HCT116 (cell line): Measurements from ENCODE around the gene CPZ. TPM values are rescaled to one million over a fixed set of nuclear protein-coding genes. Genes with fewer than 3 reads are reported as not detected.

Experiments
- ELF1 ChIP-seq: IDR thresholded peaks from 2 replicates; pipeline ENCODE4 v1.6.1; 2012; ENCODE audit warnings: low read depth, borderline replicate concordance
- POLR2AphosphoS5 ChIP-seq: IDR thresholded peaks from 2 replicates; pipeline ENCODE4 v1.6.1; 2011; ENCODE audit warnings: mild to moderate bottlenecking, low read depth, low read length, moderate library complexity
- SIN3A ChIP-seq: IDR thresholded peaks from 2 replicates; pipeline ENCODE4 v1.6.1; 2012; ENCODE audit warnings: low read depth
- TCF7L2 ChIP-seq: IDR thresholded peaks from 2 replicates; pipeline ENCODE4 v1.7.0; 2011; ENCODE audit warnings: borderline replicate concordance, inconsistent platforms; ENCODE audit not compliant: insufficient read depth, insufficient read length; ENCODE audit errors: extremely low read depth
- YY1 ChIP-seq: IDR thresholded peaks from 2 replicates; pipeline ENCODE4 v1.6.1; 2011; ENCODE audit warnings: low read length, low read depth, moderate library complexity, mild to moderate bottlenecking; ENCODE audit not compliant: insufficient replicate concordance; ENCODE audit errors: extremely low read depth
- total RNA-seq: library from RNA; stranded (reverse); gene quantifications from one replicate; pipeline ENCODE4 v1.2.1, GENCODE V29; 2021; ENCODE audit not compliant: unreplicated experiment
- TF ChIP-seq, protein P1 (sequence below): IDR thresholded peaks from 2 replicates; pipeline ENCODE4 v1.6.1; 2011; ENCODE audit warnings: mild to moderate bottlenecking, low read length, moderate library complexity; ENCODE audit not compliant: insufficient replicate concordance; ENCODE audit errors: extremely low read depth
- TF ChIP-seq, protein P2 (sequence below): IDR thresholded peaks from 2 replicates; pipeline ENCODE4 v1.6.1; 2012; ENCODE audit warnings: low read depth

Gene CPZ
- total RNA-seq, 1 experiment from 2014 or later: not detected

DNA sequence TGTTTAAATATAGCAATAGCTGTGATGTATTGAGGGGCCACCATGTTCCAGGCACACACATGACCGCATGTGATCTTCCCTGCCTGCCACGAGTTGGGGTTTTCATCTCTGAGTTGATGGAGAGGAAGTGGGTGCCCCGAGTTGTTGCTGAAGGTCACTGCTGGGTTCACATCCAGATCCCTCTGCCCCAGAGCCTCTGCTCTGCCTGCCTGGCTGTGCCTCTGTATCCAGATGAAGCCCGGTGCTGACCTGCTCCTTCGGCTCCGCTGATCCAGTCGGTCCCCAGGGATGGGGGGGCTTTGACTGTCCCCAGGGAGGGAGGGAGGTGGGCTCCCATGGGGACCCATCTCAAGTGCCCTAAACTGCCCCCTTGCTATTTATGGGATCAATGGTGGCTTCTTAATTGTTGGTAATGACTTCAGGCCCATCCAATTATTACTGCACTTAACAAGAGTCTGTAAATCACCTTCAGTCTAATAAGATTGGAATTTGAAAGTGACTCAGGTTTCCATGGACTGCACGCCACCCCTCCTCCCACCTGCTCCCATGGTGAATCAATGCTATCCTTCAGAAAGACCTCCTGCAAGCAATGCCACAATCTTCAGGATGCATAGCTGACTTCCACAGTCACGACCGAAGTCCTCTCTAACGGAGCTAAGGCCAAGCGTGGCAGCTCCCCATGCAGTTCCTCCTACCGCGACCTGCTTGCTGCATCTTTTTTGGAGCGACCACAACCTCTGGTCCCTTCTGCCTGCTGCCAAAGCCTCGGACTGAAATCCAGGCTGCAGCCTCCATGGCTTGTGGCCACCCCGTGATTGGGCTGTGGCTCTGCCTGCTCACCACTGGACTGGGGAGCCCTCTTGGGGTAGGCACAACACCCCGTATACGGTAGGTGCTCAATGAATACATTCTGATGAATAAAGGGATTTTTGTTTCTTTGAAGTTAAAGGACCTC is 73.1 kb downstream of the CPZ start (continued):
- TF ChIP-seq, protein P1, sequence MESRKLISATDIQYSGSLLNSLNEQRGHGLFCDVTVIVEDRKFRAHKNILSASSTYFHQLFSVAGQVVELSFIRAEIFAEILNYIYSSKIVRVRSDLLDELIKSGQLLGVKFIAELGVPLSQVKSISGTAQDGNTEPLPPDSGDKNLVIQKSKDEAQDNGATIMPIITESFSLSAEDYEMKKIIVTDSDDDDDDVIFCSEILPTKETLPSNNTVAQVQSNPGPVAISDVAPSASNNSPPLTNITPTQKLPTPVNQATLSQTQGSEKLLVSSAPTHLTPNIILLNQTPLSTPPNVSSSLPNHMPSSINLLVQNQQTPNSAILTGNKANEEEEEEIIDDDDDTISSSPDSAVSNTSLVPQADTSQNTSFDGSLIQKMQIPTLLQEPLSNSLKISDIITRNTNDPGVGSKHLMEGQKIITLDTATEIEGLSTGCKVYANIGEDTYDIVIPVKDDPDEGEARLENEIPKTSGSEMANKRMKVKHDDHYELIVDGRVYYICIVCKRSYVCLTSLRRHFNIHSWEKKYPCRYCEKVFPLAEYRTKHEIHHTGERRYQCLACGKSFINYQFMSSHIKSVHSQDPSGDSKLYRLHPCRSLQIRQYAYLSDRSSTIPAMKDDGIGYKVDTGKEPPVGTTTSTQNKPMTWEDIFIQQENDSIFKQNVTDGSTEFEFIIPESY: no peak
- no peak for TF ChIP-seq ELF1
- TF ChIP-seq, protein P2, sequence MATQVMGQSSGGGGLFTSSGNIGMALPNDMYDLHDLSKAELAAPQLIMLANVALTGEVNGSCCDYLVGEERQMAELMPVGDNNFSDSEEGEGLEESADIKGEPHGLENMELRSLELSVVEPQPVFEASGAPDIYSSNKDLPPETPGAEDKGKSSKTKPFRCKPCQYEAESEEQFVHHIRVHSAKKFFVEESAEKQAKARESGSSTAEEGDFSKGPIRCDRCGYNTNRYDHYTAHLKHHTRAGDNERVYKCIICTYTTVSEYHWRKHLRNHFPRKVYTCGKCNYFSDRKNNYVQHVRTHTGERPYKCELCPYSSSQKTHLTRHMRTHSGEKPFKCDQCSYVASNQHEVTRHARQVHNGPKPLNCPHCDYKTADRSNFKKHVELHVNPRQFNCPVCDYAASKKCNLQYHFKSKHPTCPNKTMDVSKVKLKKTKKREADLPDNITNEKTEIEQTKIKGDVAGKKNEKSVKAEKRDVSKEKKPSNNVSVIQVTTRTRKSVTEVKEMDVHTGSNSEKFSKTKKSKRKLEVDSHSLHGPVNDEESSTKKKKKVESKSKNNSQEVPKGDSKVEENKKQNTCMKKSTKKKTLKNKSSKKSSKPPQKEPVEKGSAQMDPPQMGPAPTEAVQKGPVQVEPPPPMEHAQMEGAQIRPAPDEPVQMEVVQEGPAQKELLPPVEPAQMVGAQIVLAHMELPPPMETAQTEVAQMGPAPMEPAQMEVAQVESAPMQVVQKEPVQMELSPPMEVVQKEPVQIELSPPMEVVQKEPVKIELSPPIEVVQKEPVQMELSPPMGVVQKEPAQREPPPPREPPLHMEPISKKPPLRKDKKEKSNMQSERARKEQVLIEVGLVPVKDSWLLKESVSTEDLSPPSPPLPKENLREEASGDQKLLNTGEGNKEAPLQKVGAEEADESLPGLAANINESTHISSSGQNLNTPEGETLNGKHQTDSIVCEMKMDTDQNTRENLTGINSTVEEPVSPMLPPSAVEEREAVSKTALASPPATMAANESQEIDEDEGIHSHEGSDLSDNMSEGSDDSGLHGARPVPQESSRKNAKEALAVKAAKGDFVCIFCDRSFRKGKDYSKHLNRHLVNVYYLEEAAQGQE: no peak
- no peak for TF ChIP-seq TCF7L2
- no peak for TF ChIP-seq YY1
- no peak for TF ChIP-seq POLR2AphosphoS5
- TF ChIP-seq SIN3A: no peak
